Fibroblast of skin of scalp (primary cell): Measurements from ENCODE around the gene RNASE9.
"Not testable (repeated sequence)": the region's sequence is repeated elsewhere in the genome, so short reads cannot be mapped to it uniquely, and the experiment has no call there.

Experiments used
- DNase-seq: peaks from one replicate; pipeline ENCODE4 v3.0.0-alpha.2; 2013

Gene RNASE9

DNA sequence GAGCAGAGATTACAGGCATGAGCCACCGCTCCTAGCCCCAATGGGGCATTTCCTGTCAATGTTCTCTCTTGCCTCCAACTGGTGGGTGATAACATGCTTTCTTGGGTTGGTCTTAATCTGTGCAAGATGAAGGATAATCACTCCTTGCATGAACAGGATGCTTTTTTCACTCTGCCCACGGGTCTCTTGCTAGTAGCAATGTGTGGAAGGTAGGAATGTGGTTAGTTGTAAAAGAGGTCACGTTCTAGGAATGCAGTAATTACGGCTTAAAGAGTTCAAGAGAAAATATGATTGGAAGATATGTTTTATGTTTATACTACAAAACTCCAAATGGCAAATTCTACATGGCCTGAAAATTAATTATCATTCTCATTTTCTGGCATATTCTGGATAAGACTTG lies 45.0 kb downstream of the RNASE9 start:
- no peak for DNase-seq

GRCh38 chr14:20512177-20512905 lies 48.5 kb downstream of the RNASE9 start:
- no peak for DNase-seq

DNA sequence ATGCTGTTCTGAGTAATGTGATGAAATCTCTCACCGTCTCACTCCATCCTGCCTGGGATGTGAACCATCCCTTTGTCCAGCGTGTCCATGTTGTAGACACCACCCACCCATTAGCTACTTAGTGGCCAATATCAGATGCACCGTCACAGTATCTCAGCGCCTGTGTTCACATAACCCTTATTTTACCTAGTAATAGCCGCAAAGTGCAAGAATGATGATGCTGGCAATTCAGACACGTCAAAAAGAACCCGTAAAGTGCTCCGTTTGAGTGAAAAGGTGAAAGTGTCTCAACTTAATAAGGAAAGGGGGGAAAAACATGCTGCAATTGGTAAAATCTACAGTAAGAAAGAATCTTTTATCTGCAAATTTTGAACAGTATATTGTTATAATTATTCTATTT lies 52.5 kb downstream of the RNASE9 start:
- DNase-seq = no peak

GRCh38 chr14:20507537-20507936 lies 53.3 kb downstream of the RNASE9 start:
- not testable (repeated sequence) for DNase-seq

DNA sequence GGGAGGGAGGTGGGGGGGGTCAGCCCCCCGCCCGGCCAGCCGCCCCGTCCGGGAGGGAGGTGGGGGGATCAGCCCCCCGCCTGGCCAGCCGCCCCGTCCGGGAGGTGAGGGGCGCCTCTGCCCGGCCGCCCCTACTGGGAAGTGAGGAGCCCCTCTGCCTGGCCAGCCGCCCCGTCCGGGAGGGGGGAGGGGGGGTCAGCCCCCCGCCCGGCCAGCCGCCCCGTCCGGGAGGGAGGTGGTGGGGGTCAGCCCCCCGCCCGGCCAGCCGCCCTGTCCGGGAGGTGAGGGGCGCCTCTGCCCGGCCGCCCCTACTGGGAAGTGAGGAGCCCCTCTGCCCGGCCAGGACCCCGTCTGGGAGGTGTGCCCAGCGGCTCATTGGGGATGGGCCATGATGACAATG lies 54.1 kb downstream of the RNASE9 start:
- not testable (repeated sequence) for DNase-seq

DNA sequence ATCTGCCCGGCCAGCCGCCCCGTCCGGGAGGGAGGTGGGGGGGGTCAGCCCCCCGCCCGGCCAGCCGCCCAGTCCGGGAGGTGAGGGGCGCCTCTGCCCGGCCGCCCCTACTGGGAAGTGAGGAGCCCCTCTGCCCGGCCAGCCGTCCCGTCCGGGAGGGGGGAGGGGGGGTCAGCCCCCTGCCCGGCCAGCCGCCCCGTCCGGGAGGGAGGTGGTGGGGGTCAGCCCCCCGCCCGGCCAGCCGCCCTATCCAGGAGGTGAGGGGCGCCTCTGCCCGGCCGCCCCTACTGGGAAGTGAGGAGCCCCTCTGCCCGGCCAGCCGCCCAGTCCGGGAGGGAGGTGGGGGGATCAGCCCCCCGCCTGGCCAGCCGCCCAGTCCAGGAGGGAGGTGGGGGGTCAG lies 54.6 kb downstream of the RNASE9 start:
- DNase-seq = not testable (repeated sequence)
